Renal pelvis (tissue), 4 donors: ENCODE measurements around the gene ADAMTS2. TPM values are rescaled to one million over a fixed set of nuclear protein-coding genes. Genes with fewer than 3 reads are reported as not detected.

Experiments
- DNase-seq: peaks from one replicate; pipeline ENCODE4 v3.0.0-alpha.2; 2013
- polyA plus RNA-seq, 3 donors: library from polyadenylated mRNA; unstranded; fragments of 120-200 nt; gene quantifications; one replicate each; pipeline ENCODE4 v1.2.1, GENCODE V29; 2013; ENCODE audit not compliant: insufficient read length in 3 of 3

Gene ADAMTS2
- polyA plus RNA-seq, 3 donors, result 10.6 to 11.7 (median 11.3) TPM

DNA sequence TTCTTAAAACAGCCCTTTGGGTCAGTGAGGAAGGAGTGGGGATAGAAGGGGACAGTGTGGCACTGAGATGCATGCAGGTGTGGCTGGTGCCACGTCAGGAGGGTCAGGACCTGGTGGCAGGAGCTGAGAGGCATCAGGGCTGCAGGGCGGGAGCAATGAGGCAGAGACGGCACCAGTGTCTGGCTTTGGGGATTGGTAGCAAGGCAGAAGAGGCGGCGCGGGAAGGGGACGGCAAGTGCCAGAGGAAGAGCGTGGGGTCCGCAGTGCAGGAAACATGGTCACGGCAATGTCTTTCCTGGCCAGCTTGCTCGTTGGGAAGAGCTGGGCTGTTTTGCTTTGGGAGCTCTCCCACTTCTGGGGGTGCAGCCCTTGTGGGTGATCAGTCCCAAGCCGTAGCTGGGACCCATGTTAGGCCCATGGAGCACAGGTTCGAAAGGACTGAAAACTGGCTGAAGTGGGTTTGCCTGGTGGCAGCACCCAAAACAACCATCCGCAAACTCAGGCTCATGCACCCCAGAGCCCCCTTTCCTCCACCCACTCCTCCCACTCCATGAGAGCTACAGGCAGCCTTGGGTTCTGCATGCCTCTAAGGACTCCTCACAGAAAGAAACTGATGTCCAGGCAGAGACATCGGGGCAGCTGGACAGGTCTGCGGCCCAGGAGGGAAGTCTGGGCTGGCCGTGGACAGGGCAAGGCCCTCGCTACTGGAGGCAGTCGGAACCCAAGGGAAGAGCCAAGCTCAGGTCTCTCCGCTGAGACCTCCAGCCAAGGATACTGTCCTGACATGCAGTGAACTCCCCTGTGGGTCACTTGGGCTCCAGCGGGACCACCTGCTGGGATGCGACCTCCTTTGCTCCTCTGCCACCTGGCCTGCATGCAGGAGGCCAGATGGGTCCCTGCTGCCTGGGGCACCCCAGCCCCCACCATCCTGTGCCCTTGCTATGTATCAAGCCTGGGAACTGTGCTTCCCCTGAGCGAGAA is 180.6 kb downstream of the ADAMTS2 start:
- no peak for DNase-seq

DNA sequence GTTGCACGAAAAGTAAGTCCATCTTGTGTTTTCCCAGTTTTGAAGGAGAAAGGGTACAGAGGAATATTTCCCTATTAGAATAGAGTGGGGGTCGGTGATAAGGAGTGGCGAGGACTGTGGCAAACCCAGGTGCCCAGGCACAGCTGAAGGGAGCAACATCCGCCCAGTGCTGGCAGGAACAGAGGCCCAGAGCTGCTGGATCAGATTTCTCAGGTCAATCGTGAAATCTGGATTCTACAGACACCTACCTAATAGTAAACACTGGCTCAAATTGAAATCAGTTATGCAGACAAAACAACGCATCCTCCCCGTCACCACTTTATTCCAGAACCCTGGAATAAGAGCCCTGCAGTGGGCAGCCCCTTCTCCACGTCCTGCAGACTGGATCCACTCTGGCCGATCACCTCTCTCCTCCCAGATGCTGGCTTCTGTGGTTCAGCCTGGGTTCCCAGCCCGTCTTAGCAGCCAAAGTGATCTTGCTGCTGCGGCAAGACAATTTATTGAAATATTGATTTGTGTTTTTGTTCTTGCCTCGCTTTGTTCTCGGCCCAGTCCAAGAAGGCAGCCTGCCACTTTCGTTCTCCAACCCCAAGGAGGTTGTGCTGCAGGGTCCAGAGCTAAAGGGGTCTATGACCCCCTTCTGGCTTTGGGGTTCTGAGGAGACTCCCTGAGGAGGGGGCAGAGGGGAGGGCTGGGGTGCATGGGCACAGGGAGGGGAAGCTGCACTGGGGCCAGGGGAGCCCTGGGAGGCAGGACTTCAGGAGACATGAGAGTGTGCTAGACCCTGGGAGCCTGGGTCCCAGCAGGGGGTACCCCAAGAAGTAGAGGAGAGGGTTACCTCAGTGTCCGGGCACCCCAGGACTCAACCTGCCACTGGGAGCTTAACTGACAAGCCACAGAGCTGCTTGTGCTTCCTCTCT is 181.8 kb downstream of the ADAMTS2 start:
- no peak for DNase-seq

GRCh38 chr5:179162351-179163235 is 182.7 kb downstream of the ADAMTS2 start:
- no peak for DNase-seq

DNA sequence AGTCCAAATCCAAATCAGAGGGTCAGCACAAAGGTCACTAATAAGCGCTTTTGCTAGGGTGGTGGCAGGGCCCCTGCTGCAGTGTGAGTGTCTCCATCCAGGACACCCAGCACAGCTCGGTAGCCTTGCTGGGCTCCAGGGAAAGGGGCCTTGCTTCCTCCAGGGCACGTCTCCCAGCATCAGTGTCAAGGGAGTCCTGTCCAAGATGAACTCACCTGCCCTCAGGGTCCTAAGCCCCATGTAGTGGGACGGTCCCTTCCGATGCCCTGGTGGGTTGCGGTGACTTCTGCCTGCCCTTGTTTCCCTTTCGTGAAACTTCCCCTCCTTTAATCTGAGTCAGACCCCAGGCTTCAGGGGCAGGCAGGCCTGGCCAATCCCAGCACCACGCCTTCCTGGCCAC is 183.4 kb downstream of the ADAMTS2 start:
- no peak for DNase-seq

DNA sequence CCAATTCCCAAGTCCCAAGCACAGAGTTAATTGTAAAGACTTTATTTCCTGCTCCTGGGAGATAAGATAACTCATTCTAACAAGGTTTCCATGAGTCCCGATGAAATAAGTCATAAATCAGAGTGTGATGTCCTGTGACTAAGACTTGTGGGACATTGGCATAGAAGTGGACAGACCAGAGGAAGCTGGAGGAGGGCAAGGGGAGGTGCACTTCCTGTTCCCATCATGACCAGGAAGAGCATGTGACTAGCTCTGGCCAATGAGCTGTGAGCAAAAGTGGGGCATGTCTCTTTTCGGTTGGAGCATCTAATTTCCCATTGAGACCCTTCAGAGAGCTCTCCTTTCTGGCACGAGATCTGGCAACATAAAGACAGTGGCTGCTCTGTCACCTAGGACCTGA is 184.7 kb downstream of the ADAMTS2 start:
- no peak for DNase-seq

DNA sequence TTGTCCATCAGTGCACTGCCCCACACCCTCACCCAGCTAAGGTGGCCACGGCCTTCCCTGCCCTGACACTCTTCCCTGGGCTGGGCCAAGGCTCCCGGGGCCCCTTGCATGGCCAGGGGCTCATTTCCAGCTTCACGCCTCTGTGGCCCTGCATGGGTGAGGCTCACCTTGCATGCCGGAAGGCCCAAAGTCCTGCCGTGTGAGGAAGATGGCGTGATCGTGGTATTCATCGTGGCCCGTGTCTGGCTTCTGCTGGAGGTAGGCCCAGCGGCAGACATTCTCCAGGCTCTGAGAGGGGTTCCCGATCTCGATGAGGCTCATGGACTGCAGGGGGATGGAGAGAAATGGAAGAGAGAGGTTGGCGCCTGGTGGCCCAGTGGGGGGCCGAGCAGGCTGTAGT is 186.7 kb downstream of the ADAMTS2 start:
- no peak for DNase-seq

GRCh38 chr5:179154991-179155955 is 190.0 kb downstream of the ADAMTS2 start:
- no peak for DNase-seq

- no peak for DNase-seq
Measured at GRCh38 chr5:179154346-179154990, 190.8 kb downstream of the ADAMTS2 start.

- DNase-seq, result no peak
Measured at GRCh38 chr5:179153921-179154345, 191.3 kb downstream of the ADAMTS2 start.

- DNase-seq, result no peak
Measured at GRCh38 chr5:179153341-179153901, 191.8 kb downstream of the ADAMTS2 start.

DNA sequence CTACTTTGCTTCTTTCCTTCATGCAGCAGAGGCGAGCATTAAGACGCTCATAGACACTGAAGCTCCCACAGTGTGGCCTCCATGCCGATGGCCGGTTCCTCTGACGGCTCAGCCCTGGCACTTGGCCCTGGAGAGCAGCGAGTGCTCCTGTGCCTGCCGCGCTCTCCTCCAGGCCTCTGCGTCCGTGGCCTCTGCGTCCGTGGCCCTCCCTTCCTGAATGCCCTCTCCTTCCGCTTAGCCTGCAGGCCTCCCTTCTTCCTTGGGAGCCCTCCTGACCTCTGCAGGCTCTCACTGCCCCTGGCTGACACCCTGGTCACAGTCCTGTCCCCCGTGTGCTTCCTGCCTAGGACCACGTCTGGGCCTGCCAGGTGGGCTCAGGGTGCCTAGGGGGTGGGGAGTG is 192.3 kb downstream of the ADAMTS2 start:
- DNase-seq, result no peak

- DNase-seq, result no peak
Measured at GRCh38 chr5:179152144-179152895, 192.9 kb downstream of the ADAMTS2 start.

DNA sequence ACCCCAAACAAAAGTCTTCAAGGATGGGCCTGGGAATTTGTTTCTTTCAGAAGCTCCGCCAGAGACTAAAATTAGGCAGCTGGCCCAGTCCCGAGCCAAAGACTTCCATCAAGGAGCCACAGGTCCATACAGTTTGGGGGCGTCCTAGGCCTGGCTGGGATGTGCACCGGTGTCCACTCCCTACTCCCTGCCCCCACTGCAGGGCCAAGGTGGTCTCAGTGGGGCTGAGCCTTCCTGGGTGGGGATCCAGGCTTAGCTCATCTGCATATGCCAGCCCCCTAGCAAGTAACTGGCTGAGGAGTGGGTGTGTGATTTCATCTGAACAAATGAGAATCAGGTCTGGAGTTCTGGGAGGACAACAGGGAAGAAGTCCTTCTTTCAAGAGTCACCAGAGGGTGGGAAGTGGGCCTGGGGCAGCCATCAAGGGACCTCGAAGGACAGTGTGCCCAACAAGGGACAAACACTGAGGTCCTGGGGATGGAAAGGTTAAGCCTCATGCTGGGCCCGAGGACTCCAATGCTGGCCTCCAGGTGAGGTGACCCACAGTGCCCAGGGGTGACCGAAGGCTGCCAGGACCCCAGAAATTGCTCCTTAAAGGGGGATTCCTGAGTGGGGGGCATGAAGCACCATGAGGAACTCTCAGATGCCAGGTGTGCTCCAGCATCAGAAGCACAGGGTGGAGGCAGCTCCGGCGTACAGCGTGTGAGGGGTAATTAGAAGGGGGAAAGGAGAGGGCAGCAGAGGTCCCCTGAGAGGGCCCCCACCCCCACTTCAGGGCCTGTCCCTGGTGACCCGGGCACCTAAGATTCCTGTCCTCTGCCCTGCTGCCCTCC is 193.8 kb downstream of the ADAMTS2 start:
- no peak for DNase-seq

DNA sequence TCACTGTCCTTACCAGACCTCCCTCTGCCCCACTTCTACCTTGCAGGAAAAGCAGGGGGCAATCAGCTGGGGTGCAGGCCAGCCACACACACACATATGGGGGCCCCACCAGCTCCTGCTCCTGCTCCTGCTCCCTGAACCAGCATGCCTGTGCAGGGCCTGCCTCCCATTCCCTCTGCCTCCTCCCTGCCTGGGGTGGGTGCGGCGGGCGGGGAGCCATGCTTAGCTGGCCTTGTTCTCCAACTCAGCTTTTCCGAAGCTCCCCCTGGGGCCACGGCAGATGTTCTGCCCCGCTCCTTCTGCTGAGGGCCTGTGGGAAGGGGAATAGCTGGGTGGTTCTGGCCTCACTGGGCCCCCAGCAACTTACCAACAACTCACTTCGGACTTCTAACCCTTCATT is 195.2 kb downstream of the ADAMTS2 start:
- DNase-seq, result no peak

DNA sequence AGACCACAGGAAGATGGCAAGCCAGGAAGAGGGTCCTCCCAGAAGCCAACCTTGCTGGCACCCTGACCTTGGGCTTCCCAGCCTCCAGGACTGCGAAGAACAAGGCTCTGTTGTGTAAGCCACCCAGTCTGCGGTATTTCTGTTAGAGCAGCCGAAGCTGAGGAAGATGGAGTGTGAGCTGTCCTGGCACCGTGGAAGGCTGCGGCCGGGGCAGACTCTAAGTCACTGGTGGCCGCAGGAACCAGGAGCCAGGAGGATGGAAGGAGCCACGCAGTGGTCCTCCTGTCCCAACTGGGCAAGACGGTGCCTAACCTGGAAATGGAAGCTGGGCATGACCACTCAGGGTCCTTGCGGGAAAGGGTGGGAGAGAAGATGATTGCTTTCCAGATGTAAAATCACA is 196.0 kb downstream of the ADAMTS2 start:
- no peak for DNase-seq

DNA sequence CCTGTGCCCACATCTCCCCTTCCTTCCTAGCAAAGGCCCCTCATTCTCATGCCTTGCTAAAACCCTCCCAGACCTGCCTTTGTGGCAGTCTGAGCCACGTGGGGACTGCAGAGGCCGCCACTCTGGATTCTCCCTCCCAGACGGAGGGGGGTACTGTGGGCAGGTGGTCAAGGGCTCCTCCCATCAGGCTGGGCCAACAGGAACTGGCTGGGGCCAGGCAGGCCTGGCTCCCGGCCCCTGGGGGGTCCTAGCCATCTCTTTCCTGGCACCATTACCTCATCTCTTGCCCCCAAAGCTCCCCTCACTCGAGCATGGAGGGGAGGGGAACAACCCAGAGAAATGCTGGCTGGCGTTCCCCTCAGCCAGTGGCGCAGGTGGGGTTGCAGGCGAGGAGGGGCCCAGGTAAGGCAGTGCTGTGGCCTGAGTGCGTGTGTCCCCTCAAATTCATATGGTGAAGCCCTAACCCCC is 196.5 kb downstream of the ADAMTS2 start:
- no peak for DNase-seq

- no peak for DNase-seq
Measured at GRCh38 chr5:179147991-179148702, 197.1 kb downstream of the ADAMTS2 start.
